ENCODE data around the gene NOTCH3.

- TF ChIP-seq CTCF (IDR thresholded peaks at IDR 0.05; ENCODE audit: low read length) (no peak), EZH2 (IDR thresholded peaks at IDR 0.05; ENCODE audit: borderline replicate concordance, low read length) (no peak)
These were observed 13.5 kb downstream of the NOTCH3 start for GRCh38 chr19:15187026-15188007.
